GM19193 (cell line): Measurements from ENCODE around the gene HIP1.

Experiments
- POLR2A ChIP-seq: IDR thresholded peaks from 4 replicates; pipeline ENCODE4 v1.6.1; 2011; ENCODE audit not compliant: insufficient read depth, insufficient read length; ENCODE audit errors: extremely low read depth

The HIP1 gene

GRCh38 chr7:75578081-75578480 is 160.7 kb downstream of the HIP1 start:
- TF ChIP-seq POLR2A = no peak

GRCh38 chr7:75575488-75576121 is 163.1 kb downstream of the HIP1 start:
- TF ChIP-seq POLR2A = no peak

GRCh38 chr7:75573477-75574019 is 165.2 kb downstream of the HIP1 start:
- no peak for TF ChIP-seq POLR2A

GRCh38 chr7:75572814-75573213 is 165.9 kb downstream of the HIP1 start:
- no peak for TF ChIP-seq POLR2A

DNA sequence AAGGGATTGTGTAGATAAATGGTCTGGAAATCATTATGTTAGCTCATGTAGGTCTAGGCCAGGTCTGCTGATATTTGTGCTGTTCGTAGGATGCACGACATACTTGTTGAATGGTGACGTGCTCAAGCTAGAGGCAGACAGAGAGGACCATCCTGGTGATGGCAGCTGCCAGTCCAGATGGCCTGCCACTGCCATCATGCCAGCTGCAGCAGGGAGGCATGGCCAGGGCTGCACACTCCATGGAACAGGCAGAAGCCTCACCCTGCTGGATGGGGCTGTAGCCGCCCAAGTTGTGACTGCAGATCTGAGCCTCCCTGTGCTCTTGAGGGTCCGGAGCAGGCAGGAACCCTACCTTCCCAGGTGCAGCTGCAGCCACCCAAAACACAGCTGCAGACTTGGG is 166.3 kb downstream of the HIP1 start:
- no peak for TF ChIP-seq POLR2A

DNA sequence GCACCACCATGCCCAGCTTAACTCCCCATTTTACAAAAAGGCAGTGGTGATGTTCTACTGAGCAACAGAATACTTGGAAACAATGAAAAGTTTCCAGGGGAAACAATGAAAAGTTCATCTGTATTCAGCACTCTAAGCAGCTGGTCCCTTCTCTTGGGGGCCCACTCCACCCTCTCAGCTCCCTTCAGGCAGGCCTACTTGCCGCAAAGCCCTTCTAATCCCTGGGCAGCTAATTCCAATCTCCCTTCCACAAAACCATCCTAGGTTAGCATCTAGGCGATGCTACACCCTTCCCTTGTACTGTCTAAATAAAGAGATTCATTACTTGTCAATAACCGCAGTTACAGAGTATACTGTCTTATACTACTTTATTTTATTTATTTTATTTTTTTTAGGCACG is 167.5 kb downstream of the HIP1 start:
- no peak for TF ChIP-seq POLR2A

DNA sequence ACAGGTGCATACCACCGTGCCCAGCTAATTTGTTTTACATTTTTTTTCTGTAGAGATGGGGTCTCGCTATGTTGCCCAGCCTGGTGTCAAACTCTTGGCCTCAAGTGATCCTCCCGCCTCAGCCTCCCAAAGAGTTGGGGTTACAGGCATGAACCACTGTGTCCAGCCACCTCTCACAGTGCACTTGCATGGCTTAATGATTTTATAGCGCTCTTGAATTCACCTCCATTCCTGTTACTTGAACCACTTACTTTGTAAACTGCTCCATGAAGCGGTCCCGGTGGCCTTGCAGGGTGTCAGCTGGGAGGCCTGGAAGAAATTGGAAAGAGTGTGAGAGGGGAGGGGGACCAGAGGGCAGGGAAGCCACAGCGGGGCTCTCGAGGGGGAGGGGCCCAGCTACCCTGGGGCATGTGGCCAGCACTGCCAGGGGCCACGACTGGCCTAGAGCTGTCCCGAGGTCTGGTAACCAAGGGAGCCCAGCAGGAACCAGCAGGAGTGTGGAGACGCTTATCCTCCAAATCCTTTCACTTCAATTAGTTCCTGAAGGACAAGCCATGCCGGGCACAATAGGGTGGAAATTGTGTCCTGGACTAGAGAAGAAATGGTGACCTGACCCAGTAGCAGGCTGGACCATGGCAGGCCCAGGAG is 170.7 kb downstream of the HIP1 start:
- no peak for TF ChIP-seq POLR2A

GRCh38 chr7:75565132-75565837 is 173.5 kb downstream of the HIP1 start:
- TF ChIP-seq POLR2A = no peak

GRCh38 chr7:75563171-75563570 is 175.6 kb downstream of the HIP1 start:
- TF ChIP-seq POLR2A = no peak

DNA sequence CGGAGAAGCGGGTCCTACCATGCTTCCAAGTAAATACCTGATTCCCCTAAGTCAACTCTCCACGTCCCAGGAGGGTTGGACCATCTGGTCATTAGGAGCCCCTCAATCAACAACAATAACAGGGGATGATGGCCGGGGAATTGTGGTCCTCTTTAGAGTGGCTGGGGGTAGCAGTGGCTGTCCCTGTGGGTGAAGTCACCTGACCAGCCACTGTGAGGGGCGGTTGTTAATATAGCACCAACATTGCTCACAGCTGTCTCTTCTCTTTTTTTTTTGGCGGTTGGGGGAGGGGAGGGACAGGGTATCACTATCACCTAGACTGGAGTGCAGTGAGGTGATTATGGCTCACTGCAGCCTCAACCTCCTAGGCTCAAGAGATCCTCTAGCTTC is 178.8 kb downstream of the HIP1 start:
- no peak for TF ChIP-seq POLR2A

DNA sequence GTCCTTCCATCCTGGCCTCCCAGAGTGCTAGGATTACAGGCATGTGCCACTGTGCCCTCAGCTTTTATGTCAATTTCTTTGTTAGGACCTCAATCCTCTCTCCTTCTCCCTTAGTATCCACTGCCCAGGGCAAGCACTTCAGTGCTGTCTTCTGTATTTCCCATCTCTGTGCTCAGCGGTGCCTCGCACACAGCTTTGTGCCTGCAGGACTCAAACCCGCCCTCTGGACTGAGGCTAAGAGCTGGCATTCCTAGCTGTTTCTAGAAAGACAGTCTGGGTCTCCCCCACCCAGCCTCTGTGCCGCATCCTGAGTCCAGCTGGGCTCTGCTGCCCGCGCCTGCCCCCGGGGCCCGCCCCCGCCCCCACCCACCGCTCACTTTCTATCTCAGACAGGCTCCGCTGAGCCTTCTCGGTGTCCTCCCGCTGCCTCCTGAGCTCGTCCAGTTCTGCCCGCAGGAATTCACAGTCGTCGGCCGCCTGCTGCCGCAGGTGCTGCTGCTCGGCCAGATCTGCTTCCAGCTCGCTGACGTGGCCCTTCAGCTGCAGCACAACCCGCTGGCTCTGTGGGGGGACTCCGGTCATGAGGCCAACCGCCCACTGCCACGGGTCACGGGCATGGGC is 179.3 kb downstream of the HIP1 start:
- no peak for TF ChIP-seq POLR2A

DNA sequence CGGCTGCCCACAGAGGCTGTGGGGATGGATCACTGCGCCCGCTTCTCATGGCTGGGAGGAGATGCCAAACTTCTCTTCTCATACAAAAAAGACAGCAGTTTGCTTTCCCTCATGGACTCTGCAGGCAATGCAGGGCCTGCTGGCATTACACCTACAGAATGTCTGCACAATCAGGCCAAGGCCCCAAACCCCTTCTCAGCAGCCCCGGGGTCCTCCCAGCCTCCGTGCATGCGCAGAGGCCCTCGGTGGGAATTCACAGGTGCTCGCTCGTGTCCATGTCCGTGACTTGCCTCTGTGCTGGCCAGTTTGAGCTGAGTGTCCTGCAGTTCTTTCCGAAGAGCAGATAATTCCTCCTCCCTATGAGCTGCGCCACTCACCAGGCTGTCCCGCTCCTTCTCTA is 183.0 kb downstream of the HIP1 start:
- TF ChIP-seq POLR2A = no peak

DNA sequence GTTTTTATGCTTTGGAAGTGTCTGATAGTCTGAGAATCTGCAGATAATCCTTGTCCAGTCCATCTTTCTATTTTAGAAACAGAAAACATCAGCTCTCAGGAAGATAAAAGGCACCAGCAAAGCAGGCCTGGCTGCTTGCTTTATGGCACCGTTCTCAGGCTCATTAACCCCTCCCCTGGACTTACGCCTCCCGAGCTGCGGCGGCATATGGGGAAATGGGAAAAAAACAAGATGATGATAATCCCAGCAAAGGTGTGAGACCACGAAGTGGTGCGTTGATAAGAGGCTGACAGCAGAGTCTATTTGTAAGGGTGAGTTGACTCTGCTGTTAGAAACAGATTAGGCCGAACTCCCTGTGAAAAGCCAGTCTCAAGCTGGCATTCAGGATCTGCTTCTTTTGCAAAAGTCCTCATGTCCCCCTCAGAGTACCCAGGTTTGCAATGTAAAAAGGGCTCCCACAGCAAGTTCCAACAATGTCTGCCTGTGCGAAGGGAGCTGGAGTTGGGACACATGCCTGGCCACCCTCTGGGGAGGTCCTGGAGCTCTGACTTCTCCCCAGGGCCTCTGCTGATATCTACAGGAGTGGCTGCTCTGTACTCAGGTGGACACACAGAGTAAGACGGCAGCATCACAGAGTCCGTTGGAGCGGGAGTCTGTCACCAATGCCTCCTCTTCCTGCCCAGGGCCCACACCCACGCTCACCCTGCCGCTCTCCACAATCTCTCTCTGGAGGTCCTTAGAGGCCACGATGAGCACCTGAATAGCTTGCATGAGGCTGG is 192.3 kb downstream of the HIP1 start:
- no peak for TF ChIP-seq POLR2A

DNA sequence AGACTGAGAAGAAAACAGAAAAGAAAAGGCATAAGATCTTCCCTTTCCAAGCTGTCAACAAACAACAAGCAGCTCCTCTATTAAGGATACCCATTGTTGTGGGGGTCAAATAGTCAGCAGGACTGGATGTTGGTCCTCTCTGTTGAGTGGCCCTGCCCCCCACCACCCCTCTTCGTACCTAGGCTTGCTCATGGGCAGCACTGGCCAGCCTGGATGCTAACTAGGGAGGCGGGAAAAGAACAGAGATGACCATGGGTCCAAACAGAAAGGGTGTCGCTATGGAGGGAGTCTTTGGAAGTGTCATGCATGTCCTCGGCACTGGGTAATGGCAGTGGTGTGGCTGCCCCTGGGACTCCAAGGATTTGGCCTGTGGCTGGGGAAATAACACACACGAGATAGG is 201.0 kb downstream of the HIP1 start:
- no peak for TF ChIP-seq POLR2A

DNA sequence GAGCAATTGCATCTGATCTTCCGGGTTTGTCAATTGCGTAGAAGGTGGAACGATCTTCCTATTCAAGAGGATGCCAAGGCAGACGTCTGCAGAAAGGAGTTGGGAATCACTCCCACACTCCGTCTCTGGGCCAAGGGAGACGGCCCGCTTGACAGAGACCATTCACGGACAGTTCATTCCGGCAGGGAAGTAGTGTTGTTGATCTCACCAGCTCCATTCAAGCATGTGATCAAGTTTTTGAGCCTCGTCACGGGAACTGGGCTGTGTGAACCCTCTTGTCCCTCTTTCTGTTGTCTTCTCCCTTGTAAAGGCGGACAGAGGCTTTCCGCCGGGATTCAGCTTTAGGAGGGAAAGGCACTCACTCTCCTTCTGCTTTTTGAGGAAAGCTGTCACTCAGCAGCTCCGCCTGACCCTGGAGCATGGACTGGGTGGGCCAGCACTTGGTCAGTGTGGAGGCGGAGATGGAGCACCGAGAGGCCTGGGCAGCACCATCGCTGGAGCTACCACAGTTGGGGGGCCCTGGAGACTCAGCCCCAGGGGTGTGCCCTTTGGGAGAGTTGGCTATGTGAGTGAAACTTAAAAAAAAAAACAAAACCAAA is 201.7 kb downstream of the HIP1 start:
- no peak for TF ChIP-seq POLR2A

- no peak for TF ChIP-seq POLR2A
Observed at GRCh38 chr7:75536491-75536890, 202.2 kb downstream of the HIP1 start.
